Testis (tissue), 2 donors: ENCODE measurements around the gene KIF25.

Experiments
- CTCF ChIP-seq, 3 experiments: fragments of 450-650 bp in 2 of 3; fragments of 200-600 bp in 1 of 3; sonication (generic) in 1 of 3; IDR thresholded peaks; one replicate each; pipeline ENCODE4 v1.5.1; 2016 to 2019; ENCODE audit warnings: antibody characterized with exemption in 3 of 3, mild to moderate bottlenecking in 2 of 3, moderate library complexity in 1 of 3
- POLR2A ChIP-seq: fragments of 450-650 bp; IDR thresholded peaks from one replicate; pipeline ENCODE4 v1.6.1; 2017; ENCODE audit warnings: antibody characterized with exemption, mild to moderate bottlenecking, moderate library complexity

DNA sequence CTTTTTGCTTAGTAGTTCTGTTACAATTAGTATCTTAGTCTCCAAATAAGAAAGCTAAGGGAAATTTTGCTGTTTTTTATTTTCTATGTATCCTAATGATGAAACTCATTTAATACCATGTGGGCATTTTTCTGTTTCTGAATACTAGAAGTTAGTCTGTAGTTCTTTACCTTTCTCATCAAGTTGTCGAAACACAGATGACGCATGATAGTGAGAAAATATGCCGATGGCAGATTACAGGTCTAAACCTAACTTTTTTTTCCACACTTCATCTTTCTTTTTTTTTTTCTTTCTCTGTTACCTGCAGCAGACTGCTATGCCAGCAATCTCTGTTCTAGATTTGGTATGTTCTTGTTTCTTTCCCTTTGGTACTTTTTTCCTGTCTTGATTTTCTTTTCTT lies 43.3 kb upstream of the KIF25 start:
- TF ChIP-seq CTCF (IDR thresholded peaks at IDR 0.05) (no peak), POLR2A (no peak)
